ENCODE results near the gene POU6F2.

POU6F2 gene

GRCh38 chr7:39071116-39071515 lies 93.4 kb downstream of the POU6F2 start:
- no peak for DNase-seq

GRCh38 chr7:39073432-39073831 lies 95.7 kb downstream of the POU6F2 start:
- DNase-seq, result peak; percentile 59

- no peak for DNase-seq
Observed at GRCh38 chr7:39075210-39075609, 97.5 kb downstream of the POU6F2 start.

GRCh38 chr7:39083781-39084180 lies 106.1 kb downstream of the POU6F2 start:
- no peak for DNase-seq

- DNase-seq, result peak; percentile 62
Observed at GRCh38 chr7:39084349-39084748, 106.6 kb downstream of the POU6F2 start.

- no peak for DNase-seq
Observed at GRCh38 chr7:39085189-39085588, 107.5 kb downstream of the POU6F2 start.

GRCh38 chr7:39085590-39086049 lies 107.9 kb downstream of the POU6F2 start:
- DNase-seq, result peak; percentile 63

- DNase-seq, result no peak
Observed at GRCh38 chr7:39086638-39087360, 109.1 kb downstream of the POU6F2 start.

- no peak for DNase-seq
Observed at GRCh38 chr7:39088730-39089593, 111.3 kb downstream of the POU6F2 start.

GRCh38 chr7:39091145-39091544 lies 113.4 kb downstream of the POU6F2 start:
- no peak for DNase-seq

- DNase-seq, result no peak
Observed at GRCh38 chr7:39091774-39092173, 114.1 kb downstream of the POU6F2 start.

GRCh38 chr7:39094731-39095130 lies 117.0 kb downstream of the POU6F2 start:
- no peak for DNase-seq

GRCh38 chr7:39095875-39096619 lies 118.3 kb downstream of the POU6F2 start:
- no peak for DNase-seq

- no peak for DNase-seq
Observed at GRCh38 chr7:39098506-39098905, 120.8 kb downstream of the POU6F2 start.

GRCh38 chr7:39099146-39099545 lies 121.4 kb downstream of the POU6F2 start:
- no peak for DNase-seq

- no peak for DNase-seq
Observed at GRCh38 chr7:39100270-39100669, 122.6 kb downstream of the POU6F2 start.

GRCh38 chr7:39102234-39102633 lies 124.5 kb downstream of the POU6F2 start:
- DNase-seq, result no peak

GRCh38 chr7:39105720-39106119 lies 128.0 kb downstream of the POU6F2 start:
- DNase-seq, result no peak

- no peak for DNase-seq
Observed at GRCh38 chr7:39125846-39126245, 148.1 kb downstream of the POU6F2 start.

GRCh38 chr7:39127058-39127457 lies 149.3 kb downstream of the POU6F2 start:
- DNase-seq, result no peak

- DNase-seq, result no peak
Observed at GRCh38 chr7:39128287-39128843, 150.7 kb downstream of the POU6F2 start.

- DNase-seq, result no peak
Observed at GRCh38 chr7:39130274-39130673, 152.6 kb downstream of the POU6F2 start.

Measured in COR-L47 (cell line).